Endothelial cell of umbilical vein (primary cell): ENCODE results near the gene TDRD9. TPM values are rescaled to one million over a fixed set of nuclear protein-coding genes. Genes with fewer than 3 reads are reported as not detected.

ENCODE experiments used
- BruUV-seq: library from RNA; stranded (reverse); fragments of 400-500 nt; replicated peaks from 2 replicates; lab custom pipeline; 2021; lab: Mats Ljungman, UMichigan
- CTCF ChIA-PET: fragments of 300-600, 350-600 bp; sonication (Branson Sonifier 250); formaldehyde crosslinking; loops from one replicate; lab custom pipeline; 2021; ENCODE audit warnings: antibody characterized with exemption, inconsistent platforms; lab: Charles Lee
- POLR2A ChIA-PET: fragments of 300-600, 350-600 bp; sonication (Branson Sonifier 250); formaldehyde crosslinking; loops from one replicate; lab custom pipeline; 2021; ENCODE audit warnings: antibody characterized with exemption, inconsistent platforms; lab: Charles Lee
- DNase-seq: peaks from one replicate; pipeline ENCODE4 v3.0.0-alpha.2; 2011; ENCODE audit warnings: low read depth, low spot score
- FAIRE-seq: peaks from 2 replicates; lab custom pipeline; 2011; peaks lifted over from hg19 to GRCh38; lab: Jason Lieb, UNC
- H2AFZ ChIP-seq: 2 replicates; pipeline ENCODE4 v1.6.0; 2012; ENCODE audit warnings: low read depth, low read length, control low read depth, inconsistent platforms
- H3K27ac ChIP-seq: 2 replicates; pipeline ENCODE4 v1.5.1; 2011; ENCODE audit warnings: low read depth, mild to moderate bottlenecking, control low read depth, low read length, moderate library complexity; ENCODE audit not compliant: insufficient read depth
- H3K27me3 ChIP-seq, 2 experiments: 2 replicates each; pipeline versions ENCODE4 v1.6.0 to v1.6.1; 2011; ENCODE audit warnings: low read length in 2 of 2, mixed read lengths in 1 of 2; ENCODE audit not compliant: control insufficient read depth in 2 of 2, insufficient read depth in 2 of 2
- H3K36me3 ChIP-seq, 2 experiments: 2 replicates in 1 of 2; 3 replicates in 1 of 2; pipeline ENCODE4 v1.5.1; 2011; ENCODE audit warnings: low read length in 2 of 2, mild to moderate bottlenecking in 1 of 2, moderate library complexity in 1 of 2; ENCODE audit not compliant: control insufficient read depth in 2 of 2, insufficient read depth in 2 of 2; ENCODE audit errors: extremely low read depth in 1 of 2
- H3K4me1 ChIP-seq: 3 replicates; pipeline ENCODE4 v1.5.1; 2011; ENCODE audit warnings: mild to moderate bottlenecking, low read length; ENCODE audit not compliant: control insufficient read depth, insufficient read depth; ENCODE audit errors: extremely low read depth
- H3K4me2 ChIP-seq: 2 replicates; pipeline ENCODE4 v1.6.1; 2011; ENCODE audit warnings: low read length, control low read depth, mixed read lengths; ENCODE audit not compliant: insufficient read depth
- H3K4me3 ChIP-seq, 3 experiments: fragments of 200-600 bp in 1 of 3; sonication (generic), shearing (Covaris generic) in 1 of 3; replicated peaks in 1 of 3; 2 replicates each; pipeline ENCODE4 v1.5.1; 2011 to 2016; ENCODE audit warnings: control low read depth in 3 of 3, low read length in 3 of 3, mild to moderate bottlenecking in 2 of 3, inconsistent platforms in 1 of 3, low read depth in 1 of 3, moderate library complexity in 1 of 3; ENCODE audit not compliant: insufficient read depth in 1 of 3
- H3K79me2 ChIP-seq: 2 replicates; pipeline ENCODE4 v1.6.0; 2012; ENCODE audit warnings: low read length, inconsistent platforms; ENCODE audit not compliant: control insufficient read depth, insufficient read depth
- H3K9ac ChIP-seq: replicated peaks from 2 replicates; pipeline ENCODE3; 2011; ENCODE audit warnings: low read length, control low read depth; ENCODE audit not compliant: insufficient read depth; ENCODE audit errors: extremely low read depth
- H3K9me1 ChIP-seq: replicated peaks from 3 replicates; pipeline ENCODE4 v1.6.0; 2011; ENCODE audit warnings: mild to moderate bottlenecking, low read length; ENCODE audit not compliant: control insufficient read depth, insufficient read depth; ENCODE audit errors: extremely low read depth
- H3K9me3 ChIP-seq: replicated peaks from 2 replicates; pipeline ENCODE4 v1.5.1; 2012; ENCODE audit warnings: low read length, inconsistent platforms; ENCODE audit not compliant: control insufficient read depth, insufficient read depth
- H4K20me1 ChIP-seq: replicated peaks from 2 replicates; pipeline ENCODE3; 2011; ENCODE audit warnings: mild to moderate bottlenecking, low read length; ENCODE audit not compliant: control insufficient read depth, insufficient read depth; ENCODE audit errors: extremely low read depth
- CTCF ChIP-seq, 2 donors: IDR thresholded peaks; 1 replicate in 1 of 2; 2 replicates in 1 of 2; pipeline ENCODE4 v1.5.1; 2011; ENCODE audit warnings: low read length in 2 of 2, mild to moderate bottlenecking in 2 of 2, moderate library complexity in 2 of 2, control low read depth in 1 of 2, inconsistent platforms in 1 of 2, low read depth in 1 of 2; ENCODE audit not compliant: insufficient read depth in 1 of 2; ENCODE audit errors: extremely low read depth in 1 of 2
- EZH2 ChIP-seq: IDR thresholded peaks from 2 replicates; pipeline ENCODE4 v1.6.1; 2012; ENCODE audit warnings: borderline replicate concordance, low read depth, mild to moderate bottlenecking, moderate library complexity, low read length, inconsistent platforms; ENCODE audit not compliant: severe bottlenecking
- FOS ChIP-seq: IDR thresholded peaks from 2 replicates; pipeline ENCODE4 v1.6.1; 2011; ENCODE audit warnings: mild to moderate bottlenecking, low read length, moderate library complexity, borderline replicate concordance; ENCODE audit not compliant: insufficient read depth
- GATA2 ChIP-seq: IDR thresholded peaks from 2 replicates; pipeline ENCODE4 v1.7.0; 2011; ENCODE audit warnings: low read depth, mild to moderate bottlenecking, moderate library complexity, mixed read lengths, low read length; ENCODE audit not compliant: insufficient read length, insufficient read depth
- JUN ChIP-seq: IDR thresholded peaks from 2 replicates; pipeline ENCODE4 v1.6.1; 2011; ENCODE audit warnings: borderline replicate concordance, low read depth; ENCODE audit not compliant: insufficient read length, insufficient read depth
- MAX ChIP-seq: IDR thresholded peaks from 2 replicates; pipeline ENCODE4 v1.6.1; 2011; ENCODE audit not compliant: insufficient read depth, insufficient read length
- MYC ChIP-seq: IDR thresholded peaks from one replicate; pipeline ENCODE4 v1.6.1; 2011; ENCODE audit warnings: mild to moderate bottlenecking, low read depth, low read length
- POLR2A ChIP-seq: IDR thresholded peaks from 2 replicates; pipeline ENCODE4 v1.6.1; 2012; ENCODE audit warnings: low read depth, mild to moderate bottlenecking, control low read depth, low read length
- POLR2AphosphoS5 ChIP-seq: IDR thresholded peaks from 2 replicates; pipeline ENCODE4 v1.6.1; 2012; ENCODE audit warnings: low read depth, mild to moderate bottlenecking, control low read depth, low read length, moderate library complexity; ENCODE audit not compliant: insufficient read depth
- dilution Hi-C: fragments of 300-500 bp; cut with MboI; formaldehyde crosslinking; loops from one replicate; pipeline ENCODE4 v1.15.0; 2019; ENCODE audit warnings: low sequenced_read_pairs; ENCODE audit not compliant: extremely low pct_ligation_motif_present
- intact Hi-C: fragments of 100-400 bp; cut with micrococcal nuclease; formaldehyde crosslinking; loops from one replicate; pipeline ENCODE4 v1.10.0; 2022
- polyA plus RNA-seq, 4 experiments: library from polyadenylated mRNA; depleted of rRNA in 3 of 4; stranded (reverse) in 3 of 4; unstranded in 1 of 4; fragments of >200 nt; gene quantifications; 2 replicates each; pipeline versions ENCODE4 v1.2.1 to v1.2.3, GENCODE V29; 2011 to 2012; ENCODE audit warnings: missing spikeins in 1 of 4
- total RNA-seq: library from RNA; stranded (reverse); gene quantifications from 2 replicates; pipeline ENCODE4 v1.2.3, GENCODE V29; 2021

Gene TDRD9
- total and polyA plus RNA-seq, 2 donors (not counting 3 experiments of a cell fraction or from before 2014, with no cell fraction given): 0.52 to 1.4 TPM

GRCh38 chr14:103961928-103962578, 33.8 kb downstream of the TDRD9 start:
- Histone ChIP-seq H3K36me3 (no peaks in the 10 kb centered on the region), H3K9ac (no peak overlapping the region), H3K27ac (no peak overlapping the region), H3K4me3 (no peak overlapping the region), H3K9me1 (no peaks in the 10 kb centered on the region), H3K79me2 (no peaks in the 10 kb centered on the region), H3K4me1 (no peaks in the 10 kb centered on the region), H4K20me1 (no peaks in the 10 kb centered on the region), H3K9me3 (no peaks in the 10 kb centered on the region), H2AFZ (no peak overlapping the region), H3K4me2 (no peak overlapping the region), H3K27me3 (peaks cover 3% of the 10 kb centered on the region in 2 experiments)
- TF ChIP-seq MAX (no peak), EZH2 (no peak), GATA2 (no peak)
- BruUV-seq: no TSS peak
- POLR2A ChIA-PET: no interaction called here
- dilution Hi-C loops (no loop called here), intact Hi-C loops (no loop called here)
- CTCF ChIA-PET: interaction anchor here (1.2 kb wide), 1 partner anchor 33 kb away, joined by 3 read pairs; no protein-coding TSS in a partner anchor
- no peak for DNase-seq
- FAIRE-seq: no peak

DNA sequence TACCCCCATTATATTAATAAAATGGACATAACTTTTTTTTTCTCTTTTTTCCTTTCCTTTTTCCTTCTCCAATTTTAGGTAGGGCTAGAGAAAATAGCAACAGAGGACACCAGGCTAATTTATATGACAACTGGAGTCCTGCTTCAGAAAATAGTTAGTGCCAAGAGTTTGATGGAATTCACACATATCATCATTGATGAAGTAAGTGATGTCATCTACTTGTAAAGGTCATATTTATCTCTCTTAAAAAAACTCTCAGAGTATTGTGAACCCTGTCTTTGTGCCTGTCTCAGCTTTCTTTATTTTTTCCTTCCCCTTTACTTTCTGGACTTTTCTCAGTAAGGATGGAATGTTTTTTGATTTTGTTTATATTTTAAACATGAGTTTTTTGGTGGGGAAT, 38.4 kb downstream of the TDRD9 start:
- dilution Hi-C loops: no loop called here
- intact Hi-C loops: no loop called here
- BruUV-seq: no TSS peak
- H3K4me3 ChIP-seq: no peak overlapping the region
- DNase-seq: no peak
- POLR2A ChIA-PET: no interaction called here
- no peaks in the 10 kb centered on the region for H3K79me2 ChIP-seq
- H3K9ac ChIP-seq: no peak overlapping the region
- H3K9me3 ChIP-seq: no peaks in the 10 kb centered on the region
- H2AFZ ChIP-seq: no peak overlapping the region
- H3K9me1 ChIP-seq: no peaks in the 10 kb centered on the region
- H3K36me3 ChIP-seq: no peaks in the 10 kb centered on the region
- CTCF ChIA-PET: no interaction called here
- H4K20me1 ChIP-seq: no peaks in the 10 kb centered on the region
- FAIRE-seq: no peak
- H3K4me2 ChIP-seq: no peak overlapping the region
- H3K27me3 ChIP-seq: peaks cover 1 to 3% of the 10 kb centered on the region in 2 experiments
- H3K4me1 ChIP-seq: no peaks in the 10 kb centered on the region
- TF ChIP-seq MAX (no peak), POLR2A (no peak), MYC (no peak), GATA2 (no peak), POLR2AphosphoS5 (no peak), JUN (no peak), CTCF (IDR thresholded peaks at IDR 0.05; ENCODE audit: extremely low read depth in 1 of 2, insufficient read depth in 1 of 2, low read depth in 1 of 2, low read length in 2 of 2) (no peak), FOS (no peak)
- no peak overlapping the region for H3K27ac ChIP-seq
